PC-9 (cell line): Measurements from ENCODE around the gene SKI.
"Not testable (repeated sequence)": the region's sequence is repeated elsewhere in the genome, so short reads cannot be mapped to it uniquely, and the experiment has no call there.

Experiments
- CTCF ChIP-seq: fragments of 200-600 bp; sonication (generic); conservative IDR thresholded peaks from 2 replicates; pipeline ENCODE4 v1.6.1; 2017; ENCODE audit warnings: mixed run types, antibody characterized with exemption, mild to moderate bottlenecking, moderate library complexity
- EZH2 ChIP-seq: fragments of 200-600 bp; sonication (generic); IDR thresholded peaks from 2 replicates; pipeline ENCODE4 v1.8.0; 2017; ENCODE audit warnings: antibody characterized with exemption, low read depth

- not testable (repeated sequence) for TF ChIP-seq CTCF, EZH2
These were observed 32.4 kb downstream of the SKI start for GRCh38 chr1:2260470-2260869.
